GM10248 (cell line): ENCODE results near the gene CHST7.

ENCODE experiments used
- CTCF ChIA-PET: fragments of 300-600 bp; sonication (Branson Sonifier 250); formaldehyde crosslinking; extraction: SDS; loops from one replicate; lab custom pipeline; 2021; ENCODE audit warnings: antibody characterized with exemption; lab: Yijun Ruan, JAX
- POLR2A ChIA-PET: fragments of 350-650 bp; sonication (Branson Sonifier 250); formaldehyde crosslinking; extraction: SDS; loops from one replicate; lab custom pipeline; 2020; ENCODE audit warnings: antibody characterized with exemption; lab: Yijun Ruan, JAX
- DNase-seq: peaks from one replicate; pipeline ENCODE4 v3.0.0; 2012; ENCODE audit errors: extremely low spot score
- TF ChIP-seq, protein P1 (sequence below): IDR thresholded peaks from 2 replicates; pipeline ENCODE4 v1.5.1; 2012; ENCODE audit warnings: mild to moderate bottlenecking, low read depth; ENCODE audit errors: extremely low read depth, missing control alignments, control extremely low read depth

Gene CHST7

DNA sequence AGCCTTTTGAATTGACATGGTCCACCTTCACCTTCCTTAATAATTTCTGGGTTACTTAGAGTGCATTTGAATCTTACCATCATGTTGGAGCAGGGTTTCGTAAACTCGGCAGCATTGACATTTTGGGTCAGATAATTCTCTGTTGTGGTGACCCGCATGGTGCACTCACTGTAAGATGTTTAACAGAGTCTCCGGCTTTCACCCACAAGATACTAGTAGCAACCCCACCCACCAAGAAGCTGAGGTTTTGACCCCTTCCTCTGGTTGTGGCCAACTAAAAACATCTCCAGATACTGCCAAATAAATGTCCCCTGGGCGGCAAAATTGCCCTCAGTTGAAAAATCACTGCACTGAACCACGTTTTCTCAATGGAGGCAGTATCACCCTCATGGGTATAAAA is 62.7 kb downstream of the CHST7 start:
- TF ChIP-seq, protein P1, sequence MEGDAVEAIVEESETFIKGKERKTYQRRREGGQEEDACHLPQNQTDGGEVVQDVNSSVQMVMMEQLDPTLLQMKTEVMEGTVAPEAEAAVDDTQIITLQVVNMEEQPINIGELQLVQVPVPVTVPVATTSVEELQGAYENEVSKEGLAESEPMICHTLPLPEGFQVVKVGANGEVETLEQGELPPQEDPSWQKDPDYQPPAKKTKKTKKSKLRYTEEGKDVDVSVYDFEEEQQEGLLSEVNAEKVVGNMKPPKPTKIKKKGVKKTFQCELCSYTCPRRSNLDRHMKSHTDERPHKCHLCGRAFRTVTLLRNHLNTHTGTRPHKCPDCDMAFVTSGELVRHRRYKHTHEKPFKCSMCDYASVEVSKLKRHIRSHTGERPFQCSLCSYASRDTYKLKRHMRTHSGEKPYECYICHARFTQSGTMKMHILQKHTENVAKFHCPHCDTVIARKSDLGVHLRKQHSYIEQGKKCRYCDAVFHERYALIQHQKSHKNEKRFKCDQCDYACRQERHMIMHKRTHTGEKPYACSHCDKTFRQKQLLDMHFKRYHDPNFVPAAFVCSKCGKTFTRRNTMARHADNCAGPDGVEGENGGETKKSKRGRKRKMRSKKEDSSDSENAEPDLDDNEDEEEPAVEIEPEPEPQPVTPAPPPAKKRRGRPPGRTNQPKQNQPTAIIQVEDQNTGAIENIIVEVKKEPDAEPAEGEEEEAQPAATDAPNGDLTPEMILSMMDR: no peak
- no peak for DNase-seq
- CTCF ChIA-PET: interaction anchor here (1.3 kb wide), 1 partner anchor 38 kb away, joined by 3 read pairs; no protein-coding TSS in a partner anchor
- POLR2A ChIA-PET: no interaction called here

DNA sequence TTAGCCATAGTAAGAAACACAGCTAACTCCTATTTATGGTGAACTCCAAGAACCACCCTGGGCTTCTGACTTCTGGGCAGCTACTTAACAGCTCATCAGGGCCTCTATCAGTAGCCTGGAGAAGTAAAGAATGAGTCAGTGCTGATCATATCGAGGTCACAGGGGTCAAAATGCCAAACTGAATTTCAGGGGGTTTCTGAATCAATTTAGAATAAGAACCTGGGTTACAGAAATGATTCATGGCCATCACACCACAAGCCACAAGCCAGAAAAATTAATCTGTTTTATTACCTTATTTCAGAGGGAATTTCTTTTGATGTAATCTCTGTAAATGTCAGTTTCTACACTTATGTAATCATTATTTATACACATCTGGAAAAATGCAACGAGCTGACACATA is 64.4 kb downstream of the CHST7 start:
- peak; percentile 21 for DNase-seq
- ChIA-PET POLR2A (no interaction called here), CTCF (interaction anchor here (1.3 kb wide), 1 partner anchor 65 kb away, joined by 3 read pairs; no protein-coding TSS in a partner anchor)
- TF ChIP-seq, protein P1: no peak

DNA sequence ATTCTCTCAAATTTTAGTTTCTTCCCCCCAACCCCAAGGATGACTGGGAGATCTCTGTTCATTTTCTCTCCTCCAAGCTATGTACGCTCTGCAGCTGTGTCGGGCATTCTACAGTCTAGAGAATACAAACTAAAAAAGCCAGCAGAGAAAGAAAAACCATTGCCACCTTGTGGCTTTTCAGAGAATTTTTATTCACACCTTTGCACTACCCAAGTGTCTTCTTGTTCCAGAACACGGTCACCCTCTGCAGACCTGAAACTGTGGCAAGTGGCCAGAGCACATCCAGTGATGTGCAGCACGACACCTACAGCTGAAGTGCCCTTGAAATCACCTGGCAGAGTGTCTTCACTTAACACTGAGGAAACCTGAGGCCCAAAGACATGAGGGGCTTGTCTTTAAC is 68.6 kb downstream of the CHST7 start:
- DNase-seq: no peak
- TF ChIP-seq, protein P1: peak; percentile 7
- ChIA-PET CTCF (interaction anchor here (1.2 kb wide), 1 partner anchor 70 kb away, joined by 3 read pairs; no protein-coding TSS in a partner anchor), POLR2A (no interaction called here)

DNA sequence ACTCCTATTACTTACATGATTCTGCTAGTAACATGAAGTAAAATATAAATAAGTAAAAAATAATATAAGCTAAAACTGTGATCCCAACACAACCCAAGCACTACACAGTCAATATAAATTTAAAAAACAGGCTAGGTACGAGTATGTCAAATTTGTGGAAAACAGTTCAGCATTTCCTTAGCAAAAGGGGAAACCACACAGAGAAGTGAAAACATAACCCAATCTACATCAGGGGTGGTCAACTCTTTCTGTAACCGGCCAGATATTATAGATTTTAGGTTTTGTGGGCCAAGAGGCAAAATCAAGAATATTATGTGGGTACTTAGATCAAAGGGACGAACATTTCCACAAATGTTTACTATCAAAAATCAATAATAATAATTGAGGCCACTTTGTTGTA is 70.1 kb downstream of the CHST7 start:
- no peak for DNase-seq
- CTCF ChIA-PET: no interaction called here

DNA sequence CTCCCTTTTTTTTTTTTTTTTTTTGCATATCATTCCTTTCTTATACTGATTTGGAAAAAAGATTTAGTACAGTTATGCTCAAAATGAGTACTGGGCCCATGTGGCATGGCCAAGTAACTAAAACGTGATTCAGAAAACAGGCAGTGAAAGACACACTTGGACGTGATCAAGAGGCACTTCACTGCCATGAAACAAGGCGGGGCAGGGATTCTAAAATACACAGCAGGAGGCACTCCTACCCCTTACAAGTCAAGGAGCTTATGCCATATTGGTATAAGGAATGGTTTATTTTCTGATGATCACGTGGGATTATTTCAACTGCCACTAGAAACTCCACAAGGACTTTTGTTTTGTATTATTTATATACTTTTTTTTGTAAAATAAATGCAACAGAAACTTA is 72.0 kb downstream of the CHST7 start:
- ChIA-PET POLR2A (no interaction called here), CTCF (interaction anchor here (0.7 to 0.8 kb wide), 2 partner anchors 8 to 16 kb away, joined by 3 read pairs; no protein-coding TSS in a partner anchor)
- DNase-seq: no peak
- TF ChIP-seq, protein P1: no peak

More for the DNA sequence above, 70.1 kb downstream of the CHST7 start:
- POLR2A ChIA-PET: no interaction called here
- TF ChIP-seq, protein P1: no peak

DNA sequence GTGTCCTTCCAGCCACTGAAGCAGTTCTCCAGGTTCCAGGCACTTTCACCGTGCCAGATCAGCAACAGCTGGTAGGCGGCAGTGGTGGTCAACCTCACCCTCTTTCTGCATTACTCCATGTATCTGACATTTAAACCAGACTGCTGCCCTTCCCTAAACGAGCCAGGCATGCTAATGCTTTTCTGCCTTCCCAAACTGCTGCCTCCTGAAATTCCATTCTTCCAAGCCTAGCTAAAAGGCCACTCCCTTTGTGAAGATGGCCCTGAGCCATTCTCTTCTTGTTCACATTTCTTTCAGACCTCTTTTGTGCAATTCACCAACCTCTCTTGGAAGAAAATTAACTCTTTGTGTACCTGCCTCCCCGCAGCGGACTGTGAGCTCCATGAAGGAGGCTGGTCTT is 73.7 kb downstream of the CHST7 start:
- DNase-seq: no peak
- CTCF ChIA-PET: interaction anchor here (2.4 kb wide), 1 partner anchor 38 kb away, joined by 7 read pairs; no protein-coding TSS in a partner anchor
- POLR2A ChIA-PET: no interaction called here
- TF ChIP-seq, protein P1: no peak
